Measurements from ENCODE around the gene MDFIC2.
"Not testable (repeated sequence)": the region's sequence is repeated elsewhere in the genome, so short reads cannot be mapped to it uniquely, and the experiment has no call there.

MDFIC2 gene

GRCh38 chr3:70312336-70312735 lies at the start of gene MDFIC2:
MDFIC2 (minus strand) TSS chr3:70312638; CDS start chr3:70311973, 665 bp downstream.
- DNase-seq: no peak

DNA sequence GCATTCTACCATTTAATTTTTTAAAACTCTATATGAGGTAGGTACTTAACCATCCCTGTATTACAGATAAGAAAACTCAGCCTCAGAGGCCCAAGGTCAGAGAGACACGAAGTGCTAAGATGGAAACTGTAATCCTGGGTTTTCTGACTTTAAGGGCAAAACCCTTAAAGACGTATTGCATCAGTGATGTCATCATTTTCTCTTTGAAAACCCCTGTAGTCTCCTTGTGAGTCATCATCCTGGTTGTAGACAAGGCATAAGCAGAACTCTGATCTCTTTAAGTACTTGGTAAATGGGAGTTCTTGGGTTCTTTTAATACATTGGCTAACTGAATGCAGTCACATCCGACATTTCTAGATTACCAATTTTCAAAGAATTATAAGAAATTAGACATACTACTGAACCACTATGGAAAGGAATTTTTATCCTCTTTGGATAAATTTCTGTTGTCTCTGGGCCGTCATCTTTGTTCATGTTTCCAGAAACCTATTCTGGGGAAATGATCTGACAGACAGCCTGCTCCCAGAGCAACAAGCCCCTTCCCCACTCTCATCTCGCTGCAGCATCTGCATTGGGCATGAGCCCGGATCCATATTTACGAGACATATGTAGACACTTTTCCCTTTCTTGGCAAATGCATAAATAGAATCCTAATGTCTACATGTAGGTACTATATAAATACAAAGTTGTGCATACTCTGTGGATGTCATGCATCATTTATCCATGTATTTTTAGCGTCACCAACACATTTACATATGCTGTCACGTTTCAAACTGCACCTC lies 48.7 kb upstream of the MDFIC2 start:
- DNase-seq: no peak

DNA sequence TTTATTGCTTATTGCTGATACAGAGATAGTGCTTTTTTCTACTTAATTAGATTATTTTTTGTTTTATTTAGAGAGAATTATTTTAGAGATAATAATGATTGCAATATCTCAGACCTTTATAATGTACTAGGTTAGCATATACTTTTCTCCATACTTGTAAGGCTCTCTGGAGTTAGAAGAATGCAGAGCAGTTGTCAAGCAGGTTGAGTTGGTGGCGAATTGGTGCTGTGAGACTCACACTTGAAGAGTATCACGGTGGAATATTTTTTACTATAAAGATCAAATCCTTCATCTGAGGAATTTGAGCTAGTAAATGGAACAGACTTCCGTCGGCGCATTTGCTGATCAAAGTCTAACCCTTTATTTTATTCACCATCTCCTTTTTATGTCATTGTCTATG lies 47.3 kb upstream of the MDFIC2 start:
- no peak for DNase-seq

GRCh38 chr3:70358978-70359580 lies 46.6 kb upstream of the MDFIC2 start:
- no peak for DNase-seq

- DNase-seq: no peak
These were observed 39.8 kb upstream of the MDFIC2 start for GRCh38 chr3:70352215-70352614.

- no peak for DNase-seq
These were observed 29.7 kb upstream of the MDFIC2 start for GRCh38 chr3:70342149-70342548.

DNA sequence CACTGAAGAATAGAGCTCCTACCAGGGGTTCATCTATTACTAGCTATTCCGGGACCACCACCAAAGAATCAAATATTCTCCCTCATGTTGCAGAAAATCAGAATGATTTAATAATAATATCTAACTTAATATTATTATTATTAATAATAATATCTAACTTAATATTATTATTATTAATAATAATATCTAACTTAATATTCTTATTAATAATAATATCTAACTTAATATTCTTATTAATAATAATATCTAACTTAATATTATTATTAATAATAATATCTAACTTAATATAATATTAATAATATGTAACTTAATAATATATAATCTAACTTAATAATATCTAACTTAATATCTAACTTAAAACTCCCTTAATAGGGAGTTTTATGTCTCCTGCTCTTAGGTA lies 24.4 kb upstream of the MDFIC2 start:
- DNase-seq: not testable (repeated sequence)

DNA sequence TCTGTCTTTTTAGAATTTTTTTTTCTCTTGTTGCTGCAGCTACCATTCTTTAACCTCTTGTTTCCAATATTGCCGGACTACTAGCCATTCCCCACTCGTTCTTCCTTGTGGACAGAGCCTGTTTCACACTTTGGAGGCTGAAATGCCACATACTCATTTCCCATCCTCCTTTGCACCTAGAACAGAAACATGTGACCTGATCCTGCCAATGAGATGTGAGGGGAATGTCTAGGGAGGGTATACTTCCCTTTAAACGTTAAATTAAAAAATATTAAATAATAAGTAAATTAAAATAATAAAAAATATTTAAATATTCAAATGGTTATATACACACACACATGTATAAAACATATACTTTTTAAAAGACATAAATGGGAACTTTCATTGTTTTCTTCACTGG lies 20.6 kb upstream of the MDFIC2 start:
- DNase-seq: no peak

GRCh38 chr3:70315021-70315420 lies 2.6 kb upstream of the MDFIC2 start:
- no peak for DNase-seq

GRCh38 chr3:70310809-70311208 lies 1.6 kb downstream of the MDFIC2 start:
- DNase-seq: no peak

DNA sequence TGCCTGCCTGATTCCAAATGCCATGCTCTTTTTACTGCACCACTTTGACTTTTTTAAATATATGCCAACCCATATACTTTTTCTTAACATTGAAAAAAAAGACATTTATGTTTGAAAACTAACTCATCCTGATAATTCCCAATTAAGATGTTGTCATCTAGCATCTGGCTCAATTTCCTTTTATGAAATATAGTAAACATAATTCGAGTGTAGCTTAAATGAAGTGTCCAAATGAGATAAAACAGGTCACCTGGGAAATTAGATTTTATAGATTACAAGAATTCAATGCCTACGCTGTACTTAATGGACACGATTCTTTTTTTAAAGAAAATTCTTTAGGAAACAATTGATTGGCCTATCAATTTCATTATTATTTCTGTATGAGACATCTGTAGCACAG lies 2.8 kb downstream of the MDFIC2 start:
- no peak for DNase-seq

- DNase-seq: no peak
These were observed 3.7 kb downstream of the MDFIC2 start for GRCh38 chr3:70308760-70309159.

GRCh38 chr3:70306736-70307135 lies 5.7 kb downstream of the MDFIC2 start:
- no peak for DNase-seq

GRCh38 chr3:70298385-70298784 lies 14.1 kb downstream of the MDFIC2 start:
- DNase-seq: no peak

DNA sequence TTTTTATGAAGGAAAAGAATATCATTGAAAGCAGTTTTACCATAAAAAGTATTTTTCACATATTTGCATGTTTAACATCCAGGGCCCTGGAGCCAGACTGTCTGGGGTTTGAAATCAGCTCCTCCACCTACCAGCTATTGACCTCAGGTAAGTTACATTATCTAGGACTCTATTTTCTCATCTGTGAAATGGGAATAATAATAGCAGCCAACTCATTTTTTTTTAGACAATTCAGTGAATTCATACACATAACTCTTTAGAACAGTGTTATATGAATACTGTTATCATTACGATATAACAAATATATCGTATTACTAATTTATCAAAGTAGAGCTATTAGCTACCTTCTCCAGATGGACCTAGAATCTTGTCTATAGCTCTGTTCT lies 21.3 kb downstream of the MDFIC2 start:
- DNase-seq: no peak

GRCh38 chr3:70290431-70291096 lies 21.9 kb downstream of the MDFIC2 start:
- not testable (repeated sequence) for DNase-seq

DNA sequence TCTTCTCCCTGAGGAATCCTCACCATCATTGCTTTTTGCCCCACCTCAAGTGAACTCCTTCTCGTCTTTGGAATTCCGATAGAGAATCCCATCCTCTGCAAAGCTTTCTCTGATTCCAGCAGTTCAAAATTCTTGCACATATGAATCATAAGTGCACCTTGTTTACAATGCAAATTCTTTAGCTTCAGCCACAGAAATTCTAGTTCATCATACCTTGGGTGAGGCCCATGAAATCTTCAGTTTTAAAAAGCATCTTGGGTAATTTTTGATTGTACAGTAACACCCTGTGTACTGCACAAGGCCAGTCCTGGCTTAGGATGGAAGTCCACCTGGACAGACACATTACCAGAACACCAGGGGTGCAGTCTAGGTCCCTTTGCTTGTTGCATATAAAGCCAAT lies 30.8 kb downstream of the MDFIC2 start:
- DNase-seq: no peak

GRCh38 chr3:70277304-70277703 lies 35.1 kb downstream of the MDFIC2 start:
- no peak for DNase-seq

- no peak for DNase-seq
These were observed 35.5 kb downstream of the MDFIC2 start for GRCh38 chr3:70276901-70277300.

DNA sequence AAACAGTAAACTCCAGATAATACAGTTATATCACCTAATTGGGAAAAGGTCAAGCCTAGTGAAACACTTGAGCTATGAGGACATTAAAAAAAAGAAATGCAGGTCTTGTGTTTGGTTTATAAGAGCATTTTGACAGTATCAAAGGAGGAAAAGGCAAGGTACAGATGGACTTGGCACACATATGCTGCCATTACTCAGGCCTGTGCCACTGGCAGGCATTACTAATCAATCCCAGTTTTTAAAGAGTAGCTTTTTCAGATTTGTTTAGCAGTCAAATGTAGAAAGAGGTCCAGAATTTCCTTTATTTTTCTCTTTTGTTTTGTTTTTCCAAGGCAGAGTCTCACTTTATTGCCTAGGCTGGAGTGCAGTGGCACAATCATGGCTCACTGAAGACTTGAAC lies 38.9 kb downstream of the MDFIC2 start:
- DNase-seq: no peak

DNA sequence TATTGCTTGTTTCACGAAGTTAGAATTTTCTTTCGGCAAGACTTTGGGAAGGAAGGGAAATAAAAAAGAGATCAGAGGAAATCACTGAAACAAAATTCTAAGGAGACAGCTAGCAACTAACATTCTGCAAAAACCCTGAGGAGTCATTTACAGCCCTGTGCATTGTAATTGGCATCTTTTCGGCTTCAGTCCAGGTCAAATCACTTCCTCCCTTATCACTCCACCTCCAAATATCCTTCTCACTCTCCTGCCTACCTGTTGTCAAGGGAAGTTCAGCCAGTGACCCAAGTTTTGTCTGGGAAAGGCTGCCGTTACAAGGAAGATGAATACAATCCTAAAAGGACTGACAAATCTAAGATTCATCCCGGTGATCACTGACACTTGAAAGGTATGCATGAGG lies 39.6 kb downstream of the MDFIC2 start:
- no peak for DNase-seq

DNA sequence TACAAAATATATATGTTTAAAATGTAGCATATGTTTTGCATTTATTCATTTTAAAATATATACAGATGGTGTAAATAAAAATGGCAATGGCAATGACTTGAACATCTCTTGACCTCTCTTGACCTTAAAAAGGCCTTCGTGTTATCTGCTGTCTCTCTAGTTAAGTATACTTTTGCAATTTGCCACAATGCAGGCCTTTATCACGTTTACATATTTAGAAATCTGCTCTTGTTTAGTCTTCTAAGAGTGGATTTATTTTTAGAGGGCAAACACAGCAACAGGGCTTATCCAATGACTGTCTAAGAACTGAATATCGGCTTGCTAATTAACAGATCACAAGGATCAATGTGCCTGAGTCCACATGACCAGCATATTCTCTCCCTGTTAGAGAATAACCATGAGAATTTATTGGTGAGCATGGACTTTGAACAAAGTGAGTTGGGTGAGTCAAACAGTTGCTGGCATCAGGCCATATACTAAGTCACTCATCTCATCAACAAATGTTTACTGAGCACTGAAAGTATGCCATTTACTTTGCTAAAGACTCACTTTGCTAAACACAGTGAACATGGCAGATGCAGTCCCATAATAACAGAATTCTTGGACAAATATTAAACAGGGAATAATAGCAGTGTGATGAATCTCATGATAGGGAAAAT lies 48.2 kb downstream of the MDFIC2 start:
- DNase-seq: no peak

DNA sequence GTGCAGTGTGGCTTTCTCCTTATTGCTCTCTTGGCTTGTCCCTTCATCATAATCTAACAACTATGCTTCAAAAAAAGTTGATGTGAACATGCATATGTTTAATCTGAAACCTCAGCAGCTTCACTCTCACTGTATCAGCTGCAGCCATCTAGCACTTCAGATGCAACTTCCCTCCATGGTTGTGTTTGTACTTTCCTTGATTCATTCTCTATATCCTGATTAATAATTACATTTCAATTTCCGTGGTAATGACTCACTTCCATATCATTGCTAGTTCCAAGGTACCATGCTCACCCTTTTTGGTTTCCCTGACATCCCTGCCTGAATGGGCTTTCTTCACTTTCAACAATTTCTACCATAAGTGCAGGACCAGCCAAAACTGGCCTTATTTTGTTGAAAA lies 51.2 kb downstream of the MDFIC2 start:
- DNase-seq: no peak

DNA sequence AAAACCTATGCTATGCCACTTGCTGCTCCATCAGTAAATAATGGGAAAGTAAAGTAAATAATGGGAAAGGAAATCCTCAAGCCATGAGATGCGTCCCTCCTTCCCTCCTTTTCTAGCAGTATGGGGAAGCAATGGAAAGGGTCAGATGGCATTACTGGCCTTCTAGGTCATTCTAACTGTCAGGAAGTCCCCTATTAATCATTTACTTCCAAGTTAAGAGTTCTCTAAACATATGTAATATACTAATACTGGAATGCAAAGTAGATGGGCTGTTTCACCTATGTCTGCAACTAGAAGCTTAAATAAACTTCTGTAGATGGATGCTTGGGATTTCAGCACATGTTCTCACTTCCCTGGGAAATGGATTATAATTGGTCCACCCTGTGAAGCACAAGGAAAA lies 55.9 kb downstream of the MDFIC2 start:
- no peak for DNase-seq
